ENCODE data around the gene TLR10. TPM values are rescaled to one million over a fixed set of nuclear protein-coding genes. Genes with fewer than 3 reads are reported as not detected.

Gene TLR10
- total RNA-seq, 2 donors from 2014 or later: not detected

DNA sequence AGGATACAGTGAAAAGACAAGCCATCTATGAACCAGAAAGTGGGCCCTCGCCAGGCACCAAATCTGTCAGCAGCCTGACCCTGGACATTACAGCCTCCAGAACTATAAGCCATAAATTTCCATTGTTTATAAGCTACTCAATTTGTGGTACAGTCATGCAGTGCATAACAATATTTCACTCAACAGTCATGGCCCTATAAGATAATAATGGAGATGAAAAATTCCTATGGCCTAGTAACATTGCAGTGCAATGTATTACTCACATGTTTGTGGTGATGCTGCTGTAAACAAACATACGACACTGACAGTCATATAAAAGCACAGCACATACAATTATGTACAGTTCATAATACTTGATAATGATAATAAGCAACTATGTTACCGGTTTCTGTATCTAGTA is 38.9 kb upstream of the TLR10 start:
- Mint-ChIP-seq H3K4me1 (no peaks in the 10 kb centered on the region), H3K36me3 (ENCODE audit: low read depth) (no peaks in the 10 kb centered on the region), H3K27me3 (ENCODE audit: insufficient read depth) (peaks cover 6% of the 10 kb centered on the region), H3K9me3 (peaks cover 13% of the 10 kb centered on the region), H3K4me3 (no peak overlapping the region), H3K27ac (no peak overlapping the region)
- no peak overlapping the region for H3K9ac ChIP-seq (ENCODE audit: extremely low read depth, low read length, poor library complexity, severe bottlenecking)
- H3K4me1 ChIP-seq (ENCODE audit: control insufficient read depth, insufficient read depth, low read length): no peaks in the 10 kb centered on the region
- no peak for DNase-seq
- H3K9me3 ChIP-seq (ENCODE audit: control insufficient read depth, low read length): peaks cover 6% of the 10 kb centered on the region
- H3K27me3 ChIP-seq (ENCODE audit: control insufficient read depth, insufficient read depth, low read length, poor library complexity, severe bottlenecking): no peaks in the 10 kb centered on the region
- H3K4me3 ChIP-seq (ENCODE audit: low read length): no peak overlapping the region
- 84% methylated on average over 2 of the region's 3 CpGs; no CpG with 5 or more reads in 1 of the 2 experiments for WGBS, 2 experiments (ENCODE audit: insufficient coverage in 1 of 2, insufficient read length in 1 of 2)
- H3K27ac ChIP-seq (ENCODE audit: low read depth, low read length): no peak overlapping the region
- H3K36me3 ChIP-seq (ENCODE audit: control insufficient read depth, insufficient read depth, low read length): no peaks in the 10 kb centered on the region
- TF ChIP-seq, protein P1, sequence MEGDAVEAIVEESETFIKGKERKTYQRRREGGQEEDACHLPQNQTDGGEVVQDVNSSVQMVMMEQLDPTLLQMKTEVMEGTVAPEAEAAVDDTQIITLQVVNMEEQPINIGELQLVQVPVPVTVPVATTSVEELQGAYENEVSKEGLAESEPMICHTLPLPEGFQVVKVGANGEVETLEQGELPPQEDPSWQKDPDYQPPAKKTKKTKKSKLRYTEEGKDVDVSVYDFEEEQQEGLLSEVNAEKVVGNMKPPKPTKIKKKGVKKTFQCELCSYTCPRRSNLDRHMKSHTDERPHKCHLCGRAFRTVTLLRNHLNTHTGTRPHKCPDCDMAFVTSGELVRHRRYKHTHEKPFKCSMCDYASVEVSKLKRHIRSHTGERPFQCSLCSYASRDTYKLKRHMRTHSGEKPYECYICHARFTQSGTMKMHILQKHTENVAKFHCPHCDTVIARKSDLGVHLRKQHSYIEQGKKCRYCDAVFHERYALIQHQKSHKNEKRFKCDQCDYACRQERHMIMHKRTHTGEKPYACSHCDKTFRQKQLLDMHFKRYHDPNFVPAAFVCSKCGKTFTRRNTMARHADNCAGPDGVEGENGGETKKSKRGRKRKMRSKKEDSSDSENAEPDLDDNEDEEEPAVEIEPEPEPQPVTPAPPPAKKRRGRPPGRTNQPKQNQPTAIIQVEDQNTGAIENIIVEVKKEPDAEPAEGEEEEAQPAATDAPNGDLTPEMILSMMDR (conservative IDR thresholded peaks at IDR 0.05): no peak

GRCh38 chr4:38820329-38821061 is 37.7 kb upstream of the TLR10 start:
- Mint-ChIP-seq H3K4me3 (no peak overlapping the region), H3K4me1 (no peaks in the 10 kb centered on the region), H3K27me3 (ENCODE audit: insufficient read depth) (peaks cover 6% of the 10 kb centered on the region), H3K27ac (no peak overlapping the region), H3K36me3 (ENCODE audit: low read depth) (no peaks in the 10 kb centered on the region), H3K9me3 (peaks cover 13% of the 10 kb centered on the region)
- DNase-seq: no peak
- Histone ChIP-seq H3K4me1 (ENCODE audit: control insufficient read depth, insufficient read depth, low read length) (no peaks in the 10 kb centered on the region), H3K27me3 (ENCODE audit: control insufficient read depth, insufficient read depth, low read length, poor library complexity, severe bottlenecking) (no peaks in the 10 kb centered on the region), H3K27ac (ENCODE audit: low read depth, low read length) (no peak overlapping the region), H3K36me3 (ENCODE audit: control insufficient read depth, insufficient read depth, low read length) (no peaks in the 10 kb centered on the region), H3K9ac (ENCODE audit: extremely low read depth, low read length, poor library complexity, severe bottlenecking) (no peak overlapping the region), H3K4me3 (ENCODE audit: low read length) (no peak overlapping the region), H3K9me3 (ENCODE audit: control insufficient read depth, low read length) (peaks cover 6% of the 10 kb centered on the region)
- TF ChIP-seq, protein P1 (conservative IDR thresholded peaks at IDR 0.05): no peak
- 86 to 92% methylated on average over 2 to 4 of the region's 4 CpGs for WGBS, 2 experiments (ENCODE audit: insufficient coverage in 1 of 2, insufficient read length in 1 of 2)

DNA sequence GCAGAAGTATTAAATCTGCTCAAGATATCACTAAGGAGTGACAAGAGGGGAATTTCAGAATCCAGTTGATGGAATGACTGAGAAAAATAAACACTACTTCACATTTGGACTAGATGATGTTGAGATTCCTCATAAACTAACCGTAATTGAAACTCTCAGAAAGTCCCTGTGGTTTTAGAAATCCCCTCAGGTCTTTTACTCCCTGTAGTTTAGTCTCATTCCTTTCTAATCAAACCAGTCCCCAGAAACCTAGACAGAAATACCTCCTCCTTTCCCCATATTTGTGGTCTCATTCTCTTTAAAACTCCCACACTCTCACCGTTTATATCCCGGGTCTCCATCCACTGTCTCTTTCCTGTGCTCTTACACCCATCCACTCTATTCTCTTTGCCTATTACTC is 36.8 kb upstream of the TLR10 start:
- H3K9me3 ChIP-seq (ENCODE audit: control insufficient read depth, low read length): peaks cover 6% of the 10 kb centered on the region
- Mint-ChIP-seq H3K4me3 (no peak overlapping the region), H3K4me1 (no peaks in the 10 kb centered on the region), H3K27me3 (ENCODE audit: insufficient read depth) (peaks cover 6% of the 10 kb centered on the region), H3K9me3 (peaks cover 13% of the 10 kb centered on the region), H3K36me3 (ENCODE audit: low read depth) (no peaks in the 10 kb centered on the region), H3K27ac (no peak overlapping the region)
- no peak for DNase-seq
- no peaks in the 10 kb centered on the region for H3K36me3 ChIP-seq (ENCODE audit: control insufficient read depth, insufficient read depth, low read length)
- no peak overlapping the region for H3K9ac ChIP-seq (ENCODE audit: extremely low read depth, low read length, poor library complexity, severe bottlenecking)
- H3K4me3 ChIP-seq (ENCODE audit: low read length): no peak overlapping the region
- WGBS, 2 experiments (ENCODE audit: insufficient coverage in 1 of 2, insufficient read length in 1 of 2): 91 to 93% methylated on average over 3 of the region's 3 CpGs
- TF ChIP-seq, protein P1 (conservative IDR thresholded peaks at IDR 0.05): no peak
- H3K4me1 ChIP-seq (ENCODE audit: control insufficient read depth, insufficient read depth, low read length): no peaks in the 10 kb centered on the region
- H3K27me3 ChIP-seq (ENCODE audit: control insufficient read depth, insufficient read depth, low read length, poor library complexity, severe bottlenecking): no peaks in the 10 kb centered on the region
- H3K27ac ChIP-seq (ENCODE audit: low read depth, low read length): no peak overlapping the region
